Measurements from ENCODE around the gene SOX4.

Gene SOX4

DNA sequence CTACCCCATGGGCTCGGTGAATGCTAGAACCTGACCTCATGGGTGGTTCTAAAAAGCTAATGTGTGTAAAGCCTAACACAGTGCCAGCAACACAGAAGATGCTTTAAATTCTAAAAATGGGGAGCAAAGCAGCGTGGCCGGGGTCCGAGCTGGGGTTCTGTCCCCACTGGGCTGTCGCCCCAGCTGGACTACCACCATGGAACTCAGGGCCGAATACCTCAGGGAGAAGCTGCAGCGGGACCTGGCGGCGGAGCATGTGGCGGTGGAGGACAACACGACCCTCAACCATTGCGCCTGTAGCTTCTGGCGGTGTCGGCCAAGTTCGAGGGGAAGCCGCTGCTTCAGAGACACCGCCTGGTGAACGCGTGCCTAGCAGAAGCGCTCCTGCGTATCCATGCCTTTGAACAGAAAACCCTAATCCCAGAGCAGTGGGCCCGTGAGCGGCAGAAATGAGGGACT is 8.4 kb downstream of the SOX4 start:
- Histone ChIP-seq H3K9me3 (ENCODE audit: control insufficient read depth, low read length) (no peaks in the 10 kb centered on the region), H3K4me1 (ENCODE audit: control insufficient read depth, insufficient read depth, low read length, poor library complexity, severe bottlenecking) (peaks cover 8% of the 10 kb centered on the region), H3K36me3 (ENCODE audit: control insufficient read depth, insufficient read depth, low read length) (peaks cover 22% of the 10 kb centered on the region), H3K4me3 (ENCODE audit: extremely low read depth, insufficient read depth, low read length, poor library complexity, severe bottlenecking) (no peak overlapping the region), H3K27ac (ENCODE audit: low read depth, low read length, severe bottlenecking) (no peak overlapping the region)
- 94 to 97% methylated on average over 18 to 21 of the region's 23 CpGs for WGBS, 2 experiments (ENCODE audit: insufficient coverage in 2 of 2)

DNA sequence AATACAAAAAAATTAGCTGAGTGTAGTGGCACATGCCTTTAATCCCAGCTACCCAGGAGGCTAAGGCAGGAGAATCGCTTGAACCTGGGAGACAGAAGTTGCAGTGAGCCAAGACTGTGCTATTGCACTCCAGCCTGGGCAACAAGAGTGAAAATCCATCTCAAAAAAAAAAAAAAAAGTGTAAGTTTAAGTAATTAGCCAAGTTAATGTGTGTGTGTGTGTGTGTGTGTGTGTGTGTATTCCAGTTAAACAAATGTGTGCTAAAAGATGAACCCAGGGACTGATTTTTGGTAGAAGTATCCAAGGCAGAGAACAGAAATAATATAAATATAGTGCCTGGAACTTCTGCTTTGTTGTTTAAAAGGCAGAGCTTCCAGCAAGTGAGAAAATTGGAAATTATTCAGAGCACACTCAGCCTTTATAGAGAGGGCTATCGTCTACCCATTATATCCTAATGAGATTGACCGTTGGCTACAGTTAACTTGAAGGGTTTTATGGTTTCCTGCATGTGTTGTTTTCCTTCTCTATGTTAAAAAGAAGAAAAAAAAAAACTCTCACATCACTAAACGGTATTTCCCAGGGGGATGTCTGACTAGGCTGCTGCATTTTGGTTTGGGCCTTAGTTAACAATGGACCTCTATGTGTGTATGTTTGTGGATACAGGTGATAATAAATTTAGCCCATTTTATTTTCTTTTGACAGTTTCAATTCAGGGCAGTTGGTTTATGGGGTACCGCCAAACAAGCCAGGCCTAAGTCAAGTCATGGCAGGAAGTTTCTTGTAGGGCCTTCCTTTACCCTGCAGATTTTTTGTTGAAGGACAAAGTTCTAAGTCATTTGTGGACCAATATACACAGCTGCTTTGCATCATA is 9.8 kb downstream of the SOX4 start:
- Histone ChIP-seq H3K4me1 (ENCODE audit: control insufficient read depth, insufficient read depth, low read length, poor library complexity, severe bottlenecking) (peaks cover 8% of the 10 kb centered on the region), H3K4me3 (ENCODE audit: extremely low read depth, insufficient read depth, low read length, poor library complexity, severe bottlenecking) (no peak overlapping the region)

DNA sequence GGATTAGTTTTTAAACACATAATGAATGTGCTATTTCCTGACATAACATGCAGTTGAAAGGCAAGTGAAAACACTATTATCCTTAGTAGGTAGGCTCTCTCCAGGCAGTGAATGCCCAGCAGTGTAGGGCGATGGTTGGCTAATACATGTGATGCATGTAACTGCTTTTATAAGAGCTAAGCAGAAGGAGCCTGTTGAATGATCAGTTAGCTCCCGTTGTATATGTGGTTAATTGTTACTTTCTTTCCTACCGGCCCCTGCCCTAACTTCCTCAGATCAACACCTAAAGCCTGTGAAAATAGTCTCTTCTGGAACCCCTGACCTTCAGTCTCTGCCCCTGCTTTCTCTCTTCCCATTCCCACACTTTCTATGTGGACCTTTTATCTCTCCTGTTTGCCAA is 10.5 kb downstream of the SOX4 start:
- Histone ChIP-seq H3K4me3 (ENCODE audit: extremely low read depth, insufficient read depth, low read length, poor library complexity, severe bottlenecking) (no peak overlapping the region), H3K27ac (ENCODE audit: low read depth, low read length, severe bottlenecking) (no peak overlapping the region), H3K9me3 (ENCODE audit: control insufficient read depth, low read length) (no peaks in the 10 kb centered on the region), H3K4me1 (ENCODE audit: control insufficient read depth, insufficient read depth, low read length, poor library complexity, severe bottlenecking) (peaks cover 6% of the 10 kb centered on the region), H3K36me3 (ENCODE audit: control insufficient read depth, insufficient read depth, low read length) (peaks cover 5% of the 10 kb centered on the region)
- WGBS, 2 experiments (ENCODE audit: insufficient coverage in 2 of 2) = 88% methylated on average over 1 of the region's 3 CpGs; no CpG with 5 or more reads in 1 of the 2 experiments

More for the DNA sequence above, 9.8 kb downstream of the SOX4 start:
- Histone ChIP-seq H3K27ac (ENCODE audit: low read depth, low read length, severe bottlenecking) (no peak overlapping the region), H3K36me3 (ENCODE audit: control insufficient read depth, insufficient read depth, low read length) (peaks cover 13% of the 10 kb centered on the region), H3K9me3 (ENCODE audit: control insufficient read depth, low read length) (no peaks in the 10 kb centered on the region)
- 85 to 100% methylated on average over 2 of the region's 5 CpGs for WGBS, 2 experiments (ENCODE audit: insufficient coverage in 2 of 2)

DNA sequence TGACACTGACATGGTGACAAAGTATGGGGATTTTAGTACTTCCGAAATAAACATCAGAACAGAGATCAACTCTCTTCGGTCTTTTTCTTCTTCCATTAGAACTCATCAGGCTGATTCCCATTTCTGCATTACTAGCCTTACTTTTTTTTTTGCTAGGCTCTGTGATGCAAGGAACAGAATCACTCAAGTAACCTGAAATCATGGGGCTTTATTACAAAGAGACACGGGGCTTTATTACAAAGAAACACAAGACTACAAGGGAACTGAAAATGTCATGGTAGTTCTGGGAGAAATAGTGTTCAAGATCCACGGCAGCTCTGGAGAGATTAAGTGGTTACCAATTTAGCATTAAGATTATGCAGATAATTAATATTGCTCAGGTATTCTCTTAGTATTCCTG is 11.6 kb downstream of the SOX4 start:
- Histone ChIP-seq H3K9me3 (ENCODE audit: control insufficient read depth, low read length) (no peaks in the 10 kb centered on the region), H3K4me3 (ENCODE audit: extremely low read depth, insufficient read depth, low read length, poor library complexity, severe bottlenecking) (no peak overlapping the region), H3K36me3 (ENCODE audit: control insufficient read depth, insufficient read depth, low read length) (no peaks in the 10 kb centered on the region), H3K4me1 (ENCODE audit: control insufficient read depth, insufficient read depth, low read length, poor library complexity, severe bottlenecking) (no peaks in the 10 kb centered on the region), H3K27ac (ENCODE audit: low read depth, low read length, severe bottlenecking) (no peak overlapping the region)
- 85 to 100% methylated on average over 2 to 3 of the region's 4 CpGs for WGBS, 2 experiments (ENCODE audit: insufficient coverage in 2 of 2)

DNA sequence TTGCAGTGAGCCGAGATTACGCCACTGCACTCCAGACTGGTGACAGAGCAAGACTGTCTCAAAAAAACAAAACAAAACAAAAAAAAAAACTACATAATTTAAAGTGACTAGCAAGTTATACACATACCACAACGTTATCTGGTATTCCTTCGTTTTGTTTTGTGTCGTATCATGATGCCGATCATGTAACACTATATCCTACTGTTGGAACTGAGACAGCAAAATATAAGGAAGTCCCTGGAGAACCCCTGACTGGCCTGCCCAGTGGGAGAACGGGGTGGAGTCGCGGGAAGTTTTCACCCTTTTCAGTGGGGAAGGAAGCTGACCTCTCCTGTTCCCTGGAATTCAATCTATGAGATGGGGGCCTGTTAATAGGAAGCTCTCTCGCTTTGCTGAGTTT is 15.1 kb downstream of the SOX4 start:
- no peaks in the 10 kb centered on the region for H3K36me3 ChIP-seq (ENCODE audit: control insufficient read depth, insufficient read depth, low read length)
- WGBS, 2 experiments (ENCODE audit: insufficient coverage in 2 of 2) = 91 to 98% methylated on average over 6 to 7 of the region's 10 CpGs
- H3K4me1 ChIP-seq (ENCODE audit: control insufficient read depth, insufficient read depth, low read length, poor library complexity, severe bottlenecking) = no peaks in the 10 kb centered on the region
- H3K9me3 ChIP-seq (ENCODE audit: control insufficient read depth, low read length) = no peaks in the 10 kb centered on the region
- H3K4me3 ChIP-seq (ENCODE audit: extremely low read depth, insufficient read depth, low read length, poor library complexity, severe bottlenecking) = no peak overlapping the region
- no peak overlapping the region for H3K27ac ChIP-seq (ENCODE audit: low read depth, low read length, severe bottlenecking)

DNA sequence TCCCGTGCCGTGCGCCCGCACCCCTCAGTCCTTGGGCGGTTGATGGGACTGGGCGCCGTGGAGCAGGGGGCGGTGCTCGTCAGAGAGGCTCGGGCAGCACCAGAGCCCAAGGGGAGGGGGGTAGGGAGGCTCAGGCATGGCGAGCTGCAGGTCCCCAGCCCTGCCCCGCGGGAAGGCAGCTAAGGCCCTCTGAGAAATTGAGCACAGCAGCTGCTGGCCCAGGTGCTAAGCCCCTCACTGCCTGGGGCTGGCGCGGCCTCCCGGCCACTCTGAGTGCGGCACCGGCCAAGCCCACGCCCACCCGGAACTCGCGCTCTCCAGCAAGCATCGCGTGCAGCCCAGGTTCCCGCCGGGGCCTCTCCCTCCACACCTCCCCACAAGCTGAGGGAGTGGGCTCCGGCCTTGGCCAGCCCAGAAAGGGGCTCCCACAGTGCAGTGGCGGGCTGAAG is 16.4 kb downstream of the SOX4 start:
- H3K27ac ChIP-seq (ENCODE audit: low read depth, low read length, severe bottlenecking) = no peak overlapping the region
- no peaks in the 10 kb centered on the region for H3K36me3 ChIP-seq (ENCODE audit: control insufficient read depth, insufficient read depth, low read length)
- H3K4me1 ChIP-seq (ENCODE audit: control insufficient read depth, insufficient read depth, low read length, poor library complexity, severe bottlenecking) = peaks cover under 1% of the 10 kb centered on the region
- 95% methylated on average over 18 to 21 of the region's 28 CpGs for WGBS, 2 experiments (ENCODE audit: insufficient coverage in 2 of 2)
- H3K4me3 ChIP-seq (ENCODE audit: extremely low read depth, insufficient read depth, low read length, poor library complexity, severe bottlenecking) = no peak overlapping the region
- H3K9me3 ChIP-seq (ENCODE audit: control insufficient read depth, low read length) = no peaks in the 10 kb centered on the region

DNA sequence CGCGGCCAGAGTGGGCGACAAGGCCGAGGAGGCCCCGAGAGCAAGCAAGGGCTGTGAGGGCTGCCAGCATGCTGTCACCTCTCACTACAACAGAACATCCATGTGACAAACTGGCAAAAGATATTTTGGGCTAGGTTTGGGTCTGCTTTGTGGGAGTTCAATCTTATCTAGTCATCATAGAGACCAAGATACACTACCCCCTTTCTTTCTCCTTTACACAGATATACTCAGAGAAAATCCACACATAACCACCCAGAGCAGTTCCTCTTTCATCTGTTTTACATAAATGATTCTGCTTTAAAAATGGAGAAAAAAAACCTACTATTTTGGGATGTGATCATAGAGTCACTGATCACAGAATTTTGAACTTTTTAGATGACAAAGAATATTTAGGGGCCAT is 16.8 kb downstream of the SOX4 start:
- Histone ChIP-seq H3K4me3 (ENCODE audit: extremely low read depth, insufficient read depth, low read length, poor library complexity, severe bottlenecking) (no peak overlapping the region), H3K27ac (ENCODE audit: low read depth, low read length, severe bottlenecking) (no peak overlapping the region), H3K4me1 (ENCODE audit: control insufficient read depth, insufficient read depth, low read length, poor library complexity, severe bottlenecking) (peaks cover 4% of the 10 kb centered on the region), H3K9me3 (ENCODE audit: control insufficient read depth, low read length) (no peaks in the 10 kb centered on the region), H3K36me3 (ENCODE audit: control insufficient read depth, insufficient read depth, low read length) (no peaks in the 10 kb centered on the region)
- WGBS, 2 experiments (ENCODE audit: insufficient coverage in 2 of 2) = no CpG with 5 or more reads among the region's 5 CpGs

DNA sequence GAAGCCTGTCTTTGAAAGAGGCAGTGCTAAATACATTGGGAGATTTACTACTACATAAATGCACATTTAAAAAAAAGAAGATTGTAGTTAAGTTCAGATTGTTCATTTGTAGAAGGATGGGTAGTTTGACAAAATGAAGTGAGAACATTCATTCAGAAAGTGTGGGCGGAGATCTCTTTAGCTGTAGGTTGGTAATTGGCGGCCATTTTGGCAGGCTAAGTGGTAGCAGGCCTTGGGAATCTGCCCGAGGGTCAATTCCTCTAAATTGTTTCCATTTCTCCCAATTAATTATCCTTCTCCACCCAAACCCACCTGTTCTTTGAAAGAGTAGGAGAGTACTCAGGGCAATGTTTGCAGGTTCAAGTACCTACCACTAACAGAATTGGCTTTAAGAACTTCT is 17.9 kb downstream of the SOX4 start:
- Histone ChIP-seq H3K27ac (ENCODE audit: low read depth, low read length, severe bottlenecking) (no peak overlapping the region), H3K36me3 (ENCODE audit: control insufficient read depth, insufficient read depth, low read length) (no peaks in the 10 kb centered on the region), H3K4me3 (ENCODE audit: extremely low read depth, insufficient read depth, low read length, poor library complexity, severe bottlenecking) (no peak overlapping the region), H3K9me3 (ENCODE audit: control insufficient read depth, low read length) (no peaks in the 10 kb centered on the region), H3K4me1 (ENCODE audit: control insufficient read depth, insufficient read depth, low read length, poor library complexity, severe bottlenecking) (peaks cover 15% of the 10 kb centered on the region)
- WGBS, 2 experiments (ENCODE audit: insufficient coverage in 2 of 2) = 86 to 100% methylated on average over 1 of the region's 3 CpGs

DNA sequence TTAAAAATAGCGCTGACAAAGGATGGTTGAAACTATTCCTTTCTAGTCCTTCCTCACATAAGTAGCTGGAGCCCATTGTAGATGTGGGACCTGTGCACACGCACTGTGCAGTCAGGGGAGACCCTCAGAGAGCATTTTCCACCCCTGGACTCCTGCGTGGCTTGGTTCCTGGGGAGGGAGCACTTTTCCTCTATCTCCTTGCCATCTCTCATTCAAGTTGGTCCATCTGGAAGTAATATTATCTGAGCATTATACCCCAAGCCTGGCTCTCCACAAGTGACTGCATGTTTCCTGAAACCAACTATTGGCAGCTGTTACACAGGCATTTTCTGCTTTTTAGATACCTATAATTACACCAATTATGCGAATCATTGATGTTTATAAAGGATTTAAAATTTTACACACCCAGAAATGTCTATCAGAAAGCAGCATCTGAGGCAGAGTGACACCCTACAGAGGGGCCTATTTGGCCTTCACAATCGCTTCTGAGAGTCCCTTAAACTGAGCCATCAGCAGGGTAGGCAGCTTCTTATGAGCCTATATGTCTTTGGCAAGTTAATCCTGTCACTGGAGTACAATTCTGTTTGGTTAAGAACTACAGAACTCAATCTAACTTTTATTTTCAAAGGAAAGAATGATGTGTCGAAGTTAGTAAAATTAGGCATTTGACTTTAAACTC is 18.7 kb downstream of the SOX4 start:
- Histone ChIP-seq H3K27ac (ENCODE audit: low read depth, low read length, severe bottlenecking) (no peak overlapping the region), H3K4me3 (ENCODE audit: extremely low read depth, insufficient read depth, low read length, poor library complexity, severe bottlenecking) (no peak overlapping the region)
- 83 to 94% methylated on average over 3 to 5 of the region's 6 CpGs for WGBS, 2 experiments (ENCODE audit: insufficient coverage in 2 of 2)

DNA sequence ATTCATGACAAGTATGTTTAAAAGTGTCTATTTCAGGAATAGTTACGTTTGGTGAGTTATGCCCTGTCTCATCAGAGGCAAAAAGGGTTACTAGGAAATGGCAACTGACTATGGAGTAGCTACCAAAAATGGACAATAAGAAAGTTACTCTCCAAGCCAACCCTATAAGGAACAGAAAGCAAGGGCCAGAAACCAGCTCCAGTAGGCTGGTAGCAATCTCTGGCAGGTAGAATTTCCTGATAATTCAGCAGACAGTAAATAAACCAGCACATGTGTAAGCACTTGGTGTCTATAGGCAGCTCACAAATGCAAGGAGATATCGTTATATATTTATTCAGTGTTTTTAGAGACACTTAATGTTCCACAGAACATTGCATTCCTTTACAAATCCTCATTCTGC is 20.3 kb downstream of the SOX4 start:
- Histone ChIP-seq H3K27ac (ENCODE audit: low read depth, low read length, severe bottlenecking) (no peak overlapping the region), H3K36me3 (ENCODE audit: control insufficient read depth, insufficient read depth, low read length) (no peaks in the 10 kb centered on the region), H3K4me3 (ENCODE audit: extremely low read depth, insufficient read depth, low read length, poor library complexity, severe bottlenecking) (no peak overlapping the region), H3K9me3 (ENCODE audit: control insufficient read depth, low read length) (no peaks in the 10 kb centered on the region), H3K4me1 (ENCODE audit: control insufficient read depth, insufficient read depth, low read length, poor library complexity, severe bottlenecking) (peaks cover 17% of the 10 kb centered on the region)
- WGBS, 2 experiments (ENCODE audit: insufficient coverage in 2 of 2) = 60 to 100% methylated on average over 1 of the region's 2 CpGs

More for the DNA sequence above, 18.7 kb downstream of the SOX4 start:
- Histone ChIP-seq H3K4me1 (ENCODE audit: control insufficient read depth, insufficient read depth, low read length, poor library complexity, severe bottlenecking) (peaks cover 17% of the 10 kb centered on the region), H3K36me3 (ENCODE audit: control insufficient read depth, insufficient read depth, low read length) (no peaks in the 10 kb centered on the region), H3K9me3 (ENCODE audit: control insufficient read depth, low read length) (no peaks in the 10 kb centered on the region)

DNA sequence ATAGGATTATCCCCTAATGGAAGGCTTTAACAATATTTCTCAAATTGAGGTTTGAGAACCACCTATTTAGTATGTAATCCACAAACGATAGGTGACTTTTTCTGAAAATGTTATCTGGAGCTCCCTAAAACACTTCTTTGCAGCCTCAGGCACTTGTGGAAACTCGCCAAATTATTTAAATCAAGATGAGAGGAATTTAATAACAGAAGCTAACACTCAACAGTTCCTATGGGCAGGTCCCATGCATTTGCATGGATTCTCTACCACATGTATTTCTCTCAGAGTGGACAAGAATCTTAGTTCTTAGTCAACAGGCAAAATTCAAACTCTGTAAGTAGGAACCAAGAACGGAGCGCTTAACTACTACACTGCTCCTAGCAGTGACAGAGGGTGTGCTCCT is 20.7 kb downstream of the SOX4 start:
- Histone ChIP-seq H3K4me1 (ENCODE audit: control insufficient read depth, insufficient read depth, low read length, poor library complexity, severe bottlenecking) (peaks cover 17% of the 10 kb centered on the region), H3K4me3 (ENCODE audit: extremely low read depth, insufficient read depth, low read length, poor library complexity, severe bottlenecking) (no peak overlapping the region), H3K9me3 (ENCODE audit: control insufficient read depth, low read length) (no peaks in the 10 kb centered on the region), H3K36me3 (ENCODE audit: control insufficient read depth, insufficient read depth, low read length) (no peaks in the 10 kb centered on the region), H3K27ac (ENCODE audit: low read depth, low read length, severe bottlenecking) (no peak overlapping the region)
- WGBS, 2 experiments (ENCODE audit: insufficient coverage in 2 of 2) = 84 to 100% methylated on average over 3 of the region's 4 CpGs
